ENCODE data around the gene PKMYT1. TPM values are rescaled to one million over a fixed set of nuclear protein-coding genes. Genes with fewer than 3 reads are reported as not detected.
"Not testable (repeated sequence)": the region's sequence is repeated elsewhere in the genome, so short reads cannot be mapped to it uniquely, and the experiment has no call there.

Gene PKMYT1
- total and polyA plus RNA-seq, 9 of the 15 experiments (the other 6 are each of a cell fraction or from before 2014, with no cell fraction given), result 8.7 to 201 (median 37.8) TPM

- no peak overlapping the region for H2AFZ ChIP-seq (ENCODE audit: low read depth, low read length)
- H3K9me1 ChIP-seq (ENCODE audit: control insufficient read depth, insufficient read depth, low read length), result no peaks in the 10 kb centered on the region
- no peak overlapping the region for H3K4me2 ChIP-seq (ENCODE audit: insufficient read depth, low read length)
- CTCF ChIA-PET (ENCODE audit: low intra/inter-chr PET ratio), result no interaction called here
- POLR2A ChIA-PET, result interaction anchor here (0.6 kb wide), 1 partner anchor 82 kb away, joined by 3 read pairs; no protein-coding TSS in a partner anchor
- ATAC-seq (no peak), DNase-seq (ENCODE audit: extremely low read depth in 1 of 4, low spot score in 3 of 4) (no peak), FAIRE-seq (no peak)
- BruUV-seq (replicated peaks), result no TSS peak
- intact Hi-C loops (cut with micrococcal nuclease) (no loop called here), in situ Hi-C loops (cut with MboI) (no loop called here)
- no peak overlapping the region for H3K27ac ChIP-seq (ENCODE audit: extremely low read depth, low read depth, low read length)
- 0 out of 4 replicates have a peak overlapping the region, but pooled peaks of 1 of the 2 experiments have one; percentile 9 for H3K9ac ChIP-seq (ENCODE audit: insufficient read depth in 1 of 2, low read depth in 2 of 2, low read length in 2 of 2)
- no peak for TF ChIP-seq ZFP1 (CRISPR knock-in tag; IDR thresholded peaks at IDR 0.05)
- TF ChIP-seq RBFOX2 (IDR thresholded peaks at IDR 0.05; ENCODE audit: low read depth, low read length), result 0 out of 2 replicates have a peak, but pooled peaks have one; percentile 28
- no peaks in the 10 kb centered on the region for H3K27me3 ChIP-seq (ENCODE audit: control insufficient read depth in 2 of 2, insufficient read depth in 2 of 2, low read length in 2 of 2)
- 95% methylated on average over 25 of the region's 30 CpGs for WGBS (ENCODE audit: insufficient coverage, low coverage, missing lambda C conversion rate)
- H3K9me3 ChIP-seq (replicated peaks; ENCODE audit: control insufficient read depth, insufficient read depth, low read depth, low read length), result no peaks in the 10 kb centered on the region
- no peaks in the 10 kb centered on the region for H3K79me2 ChIP-seq (ENCODE audit: control insufficient read depth, insufficient read depth, low read length)
- peaks cover 0 to 14% of the 10 kb centered on the region in 2 experiments; a peak in 2 of 5 replicates for H3K4me1 ChIP-seq (replicated peaks in 1 of 2; ENCODE audit: control insufficient read depth in 2 of 2, insufficient read depth in 2 of 2, low read length in 2 of 2)
- H4K20me1 ChIP-seq (replicated peaks; ENCODE audit: control insufficient read depth, insufficient read depth, low read length), result no peaks in the 10 kb centered on the region
- peaks cover 49% of the 10 kb centered on the region; the same call in 2 of the 3 replicates for H3K36me3 ChIP-seq (ENCODE audit: control insufficient read depth, insufficient read depth, low read length)
- no peak overlapping the region for H3K4me3 ChIP-seq
Measured at GRCh38 chr16:2933136-2933535, 47.1 kb downstream of the PKMYT1 start.

DNA sequence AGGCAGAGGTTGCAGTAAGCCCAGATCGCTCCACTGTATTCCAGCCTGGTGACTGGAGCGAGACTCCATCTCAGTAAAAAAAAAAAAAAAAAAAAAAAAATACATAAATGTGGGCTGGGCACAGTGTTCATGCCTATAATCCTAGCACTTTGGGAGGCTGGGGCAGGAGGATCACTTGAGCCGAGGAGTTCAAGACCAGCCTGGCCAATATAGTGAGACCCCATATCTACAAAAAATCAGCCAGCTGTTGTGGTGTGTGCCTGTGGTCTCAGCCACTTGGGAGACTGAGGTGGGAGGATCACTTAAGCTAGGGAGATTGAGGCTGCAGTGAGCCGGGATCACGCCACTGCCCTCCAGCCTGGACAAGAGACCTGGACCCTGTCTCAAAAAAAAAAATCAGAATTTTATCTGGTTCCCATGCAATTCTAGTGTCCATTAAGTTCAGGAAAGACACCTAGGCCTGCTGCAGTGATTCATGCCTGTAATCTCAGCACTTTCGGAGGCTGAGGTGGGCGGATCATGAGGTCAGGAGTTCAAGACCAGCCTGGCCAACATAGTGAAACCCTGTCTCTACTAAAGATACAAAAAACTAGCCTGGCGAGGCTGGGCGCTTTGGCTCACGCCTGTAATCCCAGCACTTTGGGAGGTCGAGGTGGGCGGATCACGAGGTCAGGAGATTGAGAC, 48.9 kb downstream of the PKMYT1 start:
- H3K4me2 ChIP-seq (ENCODE audit: insufficient read depth, low read length); H3K9ac ChIP-seq (ENCODE audit: insufficient read depth in 1 of 2, low read depth in 2 of 2, low read length in 2 of 2); BruUV-seq (replicated peaks); H3K27me3 ChIP-seq (ENCODE audit: control insufficient read depth in 2 of 2, insufficient read depth in 2 of 2, low read length in 2 of 2); in situ Hi-C loops (cut with MboI); FAIRE-seq; DNase-seq (ENCODE audit: extremely low read depth in 1 of 4, low spot score in 3 of 4); H3K79me2 ChIP-seq (ENCODE audit: control insufficient read depth, insufficient read depth, low read length); H3K4me3 ChIP-seq; H3K9me3 ChIP-seq (replicated peaks; ENCODE audit: control insufficient read depth, insufficient read depth, low read depth, low read length); H3K9me1 ChIP-seq (ENCODE audit: control insufficient read depth, insufficient read depth, low read length); H3K27ac ChIP-seq (ENCODE audit: extremely low read depth, low read depth, low read length); H4K20me1 ChIP-seq (replicated peaks; ENCODE audit: control insufficient read depth, insufficient read depth, low read length); H2AFZ ChIP-seq (ENCODE audit: low read depth, low read length); H3K4me1 ChIP-seq (replicated peaks in 1 of 2; ENCODE audit: control insufficient read depth in 2 of 2, insufficient read depth in 2 of 2, low read length in 2 of 2); CTCF ChIA-PET (ENCODE audit: low intra/inter-chr PET ratio); ATAC-seq; intact Hi-C loops (cut with micrococcal nuclease): not testable (repeated sequence)
- peaks cover 33% of the 10 kb centered on the region; the same call in 1 of the 3 replicates for H3K36me3 ChIP-seq (ENCODE audit: control insufficient read depth, insufficient read depth, low read length)
- POLR2A ChIA-PET, result interaction anchor here (0.5 to 1.2 kb wide), 4 partner anchors 8 to 108 kb away, joined by 3 to 4 read pairs (median 3); no protein-coding TSS in a partner anchor
- 89% methylated on average over 13 of the region's 13 CpGs for WGBS (ENCODE audit: insufficient coverage, low coverage, missing lambda C conversion rate)
- peak; percentile 74; the same call in 1 of the 2 replicates for TF ChIP-seq ZNF121 (CRISPR knock-in tag; conservative IDR thresholded peaks at IDR 0.05)
- peak; percentile 80 to 89; a peak in 3 of 4 replicates for TF ChIP-seq KDM1A (IDR thresholded peaks at IDR 0.05)
- TF ChIP-seq EGR1 (conservative IDR thresholded peaks at IDR 0.05), result peak; percentile 41; the same call in 1 of the 2 replicates
